ENCODE results near the gene QRICH1. TPM values are rescaled to one million over a fixed set of nuclear protein-coding genes. Genes with fewer than 3 reads are reported as not detected.
A peak's percentile ranks its signal among the peaks of the same experiment; 100 is the strongest.

The QRICH1 gene
- total RNA-seq, 1 donor from 2014 or later = 39.2 TPM

- TF ChIP-seq CTCF (IDR thresholded peaks at IDR 0.05; ENCODE audit: insufficient read depth, low read length, severe bottlenecking) = no peak
- DNase-seq (ENCODE audit: low read depth) (no peak), FAIRE-seq (no peak)
- peaks cover 62% of the 10 kb centered on the region for H3K36me3 ChIP-seq (ENCODE audit: control insufficient read depth, insufficient read depth, low read length)
- H3K4me3 ChIP-seq (ENCODE audit: low read depth, low read length) = no peak overlapping the region
- no peaks in the 10 kb centered on the region for H3K27me3 ChIP-seq (ENCODE audit: control insufficient read depth, insufficient read depth, low read length)
Measured at GRCh38 chr3:49112262-49112661, 18.4 kb upstream of the QRICH1 start.

GRCh38 chr3:49111347-49111746 lies 17.5 kb upstream of the QRICH1 start:
- TF ChIP-seq CTCF (IDR thresholded peaks at IDR 0.05; ENCODE audit: insufficient read depth, low read length, severe bottlenecking) = no peak
- FAIRE-seq (no peak), DNase-seq (ENCODE audit: low read depth) (no peak)
- H3K27me3 ChIP-seq (ENCODE audit: control insufficient read depth, insufficient read depth, low read length) = no peaks in the 10 kb centered on the region
- H3K4me3 ChIP-seq (ENCODE audit: low read depth, low read length) = no peak overlapping the region
- H3K36me3 ChIP-seq (ENCODE audit: control insufficient read depth, insufficient read depth, low read length) = peaks cover 54% of the 10 kb centered on the region

- H3K36me3 ChIP-seq (ENCODE audit: control insufficient read depth, insufficient read depth, low read length) = peaks cover 49% of the 10 kb centered on the region
- H3K4me3 ChIP-seq (ENCODE audit: low read depth, low read length) = no peak overlapping the region
- H3K27me3 ChIP-seq (ENCODE audit: control insufficient read depth, insufficient read depth, low read length) = no peaks in the 10 kb centered on the region
- DNase-seq (ENCODE audit: low read depth) (no peak), FAIRE-seq (no peak)
- TF ChIP-seq CTCF (IDR thresholded peaks at IDR 0.05; ENCODE audit: insufficient read depth, low read length, severe bottlenecking) = no peak
Measured at GRCh38 chr3:49110780-49111179, 16.9 kb upstream of the QRICH1 start.

GRCh38 chr3:49108346-49108745 lies 14.5 kb upstream of the QRICH1 start:
- H3K4me3 ChIP-seq (ENCODE audit: low read depth, low read length) = no peak overlapping the region
- no peak for TF ChIP-seq CTCF (IDR thresholded peaks at IDR 0.05; ENCODE audit: insufficient read depth, low read length, severe bottlenecking)
- peaks cover 29% of the 10 kb centered on the region for H3K36me3 ChIP-seq (ENCODE audit: control insufficient read depth, insufficient read depth, low read length)
- no peak for FAIRE-seq
- no peaks in the 10 kb centered on the region for H3K27me3 ChIP-seq (ENCODE audit: control insufficient read depth, insufficient read depth, low read length)
- no peak for DNase-seq (ENCODE audit: low read depth)

GRCh38 chr3:49104427-49105291 lies 10.8 kb upstream of the QRICH1 start, which contains the start of gene QARS1:
Gene QARS1 (minus strand): TSS chr3:49104757. CDS start chr3:49104733, 24 bp downstream.
- DNase-seq (ENCODE audit: low read depth) (peak; percentile 83), FAIRE-seq (no peak)
- Histone ChIP-seq H3K4me3 (ENCODE audit: low read depth, low read length) (peak within 1 kb of the TSS; percentile 71), H3K27me3 (ENCODE audit: control insufficient read depth, insufficient read depth, low read length) (no peaks in the 10 kb centered on the region), H3K36me3 (ENCODE audit: control insufficient read depth, insufficient read depth, low read length) (peaks cover 26% of the 10 kb centered on the region)
- no peak for TF ChIP-seq CTCF (IDR thresholded peaks at IDR 0.05; ENCODE audit: insufficient read depth, low read length, severe bottlenecking)
